ENCODE measurements around the gene FARP2. TPM values are rescaled to one million over a fixed set of nuclear protein-coding genes. Genes with fewer than 3 reads are reported as not detected.

The FARP2 gene
- total and polyA plus RNA-seq, 4 donors = 9.9 to 49.7 (median 27.4) TPM

GRCh38 chr2:241469746-241470145 is 113.7 kb downstream of the FARP2 start:
- DNase-seq = no peak
- WGBS, 2 donors = 90 to 91% methylated on average over 2 of the region's 2 CpGs
- ATAC-seq (ENCODE audit: insufficient read depth, low FRiP score) = no peak
- TF ChIP-seq, protein P1, sequence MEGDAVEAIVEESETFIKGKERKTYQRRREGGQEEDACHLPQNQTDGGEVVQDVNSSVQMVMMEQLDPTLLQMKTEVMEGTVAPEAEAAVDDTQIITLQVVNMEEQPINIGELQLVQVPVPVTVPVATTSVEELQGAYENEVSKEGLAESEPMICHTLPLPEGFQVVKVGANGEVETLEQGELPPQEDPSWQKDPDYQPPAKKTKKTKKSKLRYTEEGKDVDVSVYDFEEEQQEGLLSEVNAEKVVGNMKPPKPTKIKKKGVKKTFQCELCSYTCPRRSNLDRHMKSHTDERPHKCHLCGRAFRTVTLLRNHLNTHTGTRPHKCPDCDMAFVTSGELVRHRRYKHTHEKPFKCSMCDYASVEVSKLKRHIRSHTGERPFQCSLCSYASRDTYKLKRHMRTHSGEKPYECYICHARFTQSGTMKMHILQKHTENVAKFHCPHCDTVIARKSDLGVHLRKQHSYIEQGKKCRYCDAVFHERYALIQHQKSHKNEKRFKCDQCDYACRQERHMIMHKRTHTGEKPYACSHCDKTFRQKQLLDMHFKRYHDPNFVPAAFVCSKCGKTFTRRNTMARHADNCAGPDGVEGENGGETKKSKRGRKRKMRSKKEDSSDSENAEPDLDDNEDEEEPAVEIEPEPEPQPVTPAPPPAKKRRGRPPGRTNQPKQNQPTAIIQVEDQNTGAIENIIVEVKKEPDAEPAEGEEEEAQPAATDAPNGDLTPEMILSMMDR (IDR thresholded peaks at IDR 0.05; ENCODE audit: control extremely low read depth, extremely low read depth) = no peak
- Histone ChIP-seq H3K9ac (ENCODE audit: insufficient read depth in 1 of 2, low read length in 2 of 2) (no peak overlapping the region), H3K4me1 (ENCODE audit: control insufficient read depth in 5 of 5, insufficient read depth in 5 of 5, low read length in 5 of 5) (no peaks in the 10 kb centered on the region), H3K27ac (ENCODE audit: low read depth in 1 of 2, low read length in 1 of 2) (no peak overlapping the region), H3K9me3 (ENCODE audit: control insufficient read depth in 4 of 4, insufficient read depth in 3 of 4, low read length in 3 of 4) (no peaks in the 10 kb centered on the region), H3K27me3 (ENCODE audit: control insufficient read depth in 3 of 3, insufficient read depth in 3 of 3, low read length in 2 of 3) (no peaks in the 10 kb centered on the region), H3K36me3 (ENCODE audit: control insufficient read depth in 4 of 4, insufficient read depth in 4 of 4, low read length in 4 of 4) (peaks cover 0 to 3% (median 0%) of the 10 kb centered on the region in 4 donors), H3K4me3 (no peak overlapping the region)

DNA sequence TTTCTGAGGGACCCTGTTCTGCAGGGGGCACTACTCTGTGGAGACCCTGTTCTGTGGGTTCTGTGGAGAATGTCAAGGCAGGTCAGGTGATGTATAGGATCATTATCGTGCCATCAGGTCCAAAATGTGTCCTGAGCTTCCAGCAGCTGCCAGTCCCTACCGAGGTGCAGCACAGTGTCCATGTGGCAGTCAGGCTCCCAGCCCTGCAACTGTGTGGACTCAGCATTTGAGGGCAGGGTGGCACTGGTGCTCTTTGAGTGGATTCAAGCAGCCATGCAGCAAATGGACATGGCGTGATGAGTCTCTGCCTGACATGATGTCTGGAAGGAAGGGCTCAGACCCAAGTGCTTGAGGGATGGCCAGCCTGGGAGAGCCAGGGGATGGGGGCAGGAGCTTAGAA is 117.3 kb downstream of the FARP2 start:
- TF ChIP-seq, protein P1 (IDR thresholded peaks at IDR 0.05; ENCODE audit: control extremely low read depth, extremely low read depth) = no peak
- Histone ChIP-seq H3K36me3 (ENCODE audit: control insufficient read depth in 4 of 4, insufficient read depth in 4 of 4, low read length in 4 of 4) (peaks cover 0 to 4% (median 0%) of the 10 kb centered on the region in 4 donors), H3K27ac (ENCODE audit: low read depth in 1 of 2, low read length in 1 of 2) (no peak overlapping the region), H3K27me3 (ENCODE audit: control insufficient read depth in 3 of 3, insufficient read depth in 3 of 3, low read length in 2 of 3) (no peaks in the 10 kb centered on the region), H3K4me3 (no peak overlapping the region), H3K9ac (ENCODE audit: insufficient read depth in 1 of 2, low read length in 2 of 2) (no peak overlapping the region), H3K4me1 (ENCODE audit: control insufficient read depth in 5 of 5, insufficient read depth in 5 of 5, low read length in 5 of 5) (no peaks in the 10 kb centered on the region), H3K9me3 (ENCODE audit: control insufficient read depth in 4 of 4, insufficient read depth in 3 of 4, low read length in 3 of 4) (no peaks in the 10 kb centered on the region)
- WGBS, 2 donors = 96 to 100% methylated on average over 3 of the region's 3 CpGs
- DNase-seq = no peak
- no peak for ATAC-seq (ENCODE audit: insufficient read depth, low FRiP score)

DNA sequence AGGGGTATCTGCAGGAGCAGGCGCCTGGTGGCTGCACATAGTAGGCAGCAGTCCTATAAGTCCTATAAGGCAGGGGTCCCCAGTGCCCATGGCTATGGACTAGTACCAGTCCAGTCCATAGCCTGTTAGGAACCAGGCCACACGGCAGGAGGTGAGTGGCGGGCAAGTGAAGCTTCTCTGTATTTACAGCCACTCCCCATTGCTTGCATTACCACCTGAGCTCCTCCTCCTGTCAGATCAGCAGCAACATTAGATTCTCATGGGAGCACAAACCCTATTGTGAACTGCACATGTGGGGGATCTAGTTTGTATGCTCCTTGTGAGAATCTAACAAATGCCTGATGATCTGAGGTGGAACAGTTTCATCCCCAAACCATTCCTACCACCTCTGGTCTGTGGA is 119.2 kb downstream of the FARP2 start:
- no peaks in the 10 kb centered on the region for H3K9me3 ChIP-seq (ENCODE audit: control insufficient read depth in 4 of 4, insufficient read depth in 3 of 4, low read length in 3 of 4)
- no peaks in the 10 kb centered on the region for H3K27me3 ChIP-seq (ENCODE audit: control insufficient read depth in 3 of 3, insufficient read depth in 3 of 3, low read length in 2 of 3)
- H3K36me3 ChIP-seq (ENCODE audit: control insufficient read depth in 4 of 4, insufficient read depth in 4 of 4, low read length in 4 of 4) = peaks cover 0 to 11% (median 0%) of the 10 kb centered on the region in 4 donors
- H3K27ac ChIP-seq (ENCODE audit: low read depth in 1 of 2, low read length in 1 of 2) = no peak overlapping the region
- H3K9ac ChIP-seq (ENCODE audit: insufficient read depth in 1 of 2, low read length in 2 of 2) = no peak overlapping the region
- TF ChIP-seq, protein P1 (IDR thresholded peaks at IDR 0.05; ENCODE audit: control extremely low read depth, extremely low read depth) = no peak
- no peaks in the 10 kb centered on the region for H3K4me1 ChIP-seq (ENCODE audit: control insufficient read depth in 5 of 5, insufficient read depth in 5 of 5, low read length in 5 of 5)
- no peak overlapping the region for H3K4me3 ChIP-seq
- DNase-seq = no peak
- 94 to 96% methylated on average over 3 of the region's 3 CpGs for WGBS, 2 donors
- no peak for ATAC-seq (ENCODE audit: insufficient read depth, low FRiP score)

DNA sequence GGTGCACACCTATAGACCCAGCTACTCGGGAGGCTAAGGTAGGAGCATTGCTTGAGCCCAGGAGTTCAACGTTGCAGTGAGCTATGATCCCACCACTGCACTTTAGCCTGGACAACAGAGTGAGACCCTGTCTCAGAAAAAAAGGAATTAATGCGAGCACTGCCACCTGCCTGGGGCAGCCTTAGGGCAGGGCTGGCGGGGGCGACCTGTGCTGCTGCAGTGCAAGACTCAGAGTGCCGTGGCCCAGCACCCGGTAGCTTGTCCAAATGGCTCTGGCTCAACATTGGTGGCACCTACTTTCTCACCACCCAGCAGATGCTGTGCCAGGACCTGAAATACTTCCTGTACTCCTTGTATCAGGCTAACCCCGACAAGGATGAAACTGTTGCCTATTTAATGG is 122.1 kb downstream of the FARP2 start:
- Histone ChIP-seq H3K27ac (ENCODE audit: low read depth in 1 of 2, low read length in 1 of 2) (no peak overlapping the region), H3K9me3 (ENCODE audit: control insufficient read depth in 4 of 4, insufficient read depth in 3 of 4, low read length in 3 of 4) (no peaks in the 10 kb centered on the region), H3K36me3 (ENCODE audit: control insufficient read depth in 4 of 4, insufficient read depth in 4 of 4, low read length in 4 of 4) (peaks cover 0 to 11% (median 0%) of the 10 kb centered on the region in 4 donors), H3K27me3 (ENCODE audit: control insufficient read depth in 3 of 3, insufficient read depth in 3 of 3, low read length in 2 of 3) (no peaks in the 10 kb centered on the region), H3K4me1 (ENCODE audit: control insufficient read depth in 5 of 5, insufficient read depth in 5 of 5, low read length in 5 of 5) (no peaks in the 10 kb centered on the region), H3K9ac (ENCODE audit: insufficient read depth in 1 of 2, low read length in 2 of 2) (no peak overlapping the region), H3K4me3 (no peak overlapping the region)
- ATAC-seq (ENCODE audit: insufficient read depth, low FRiP score) = no peak
- TF ChIP-seq, protein P1 (IDR thresholded peaks at IDR 0.05; ENCODE audit: control extremely low read depth, extremely low read depth) = no peak
- 91 to 96% methylated on average over 8 of the region's 8 CpGs for WGBS, 2 donors
- DNase-seq = no peak

Measured in lung (tissue), 12 donors.